MM.1S (cell line): ENCODE data around the gene FARS2.

ENCODE experiments used
- DNase-seq: peaks from one replicate; pipeline ENCODE4 v3.0.0-alpha.2; 2015
- H2AFZ ChIP-seq: fragments of 300-600 bp; sonication (generic); 2 replicates; pipeline ENCODE4 v1.6.0; 2016; ENCODE audit warnings: antibody characterized with exemption, low read length
- H3F3A ChIP-seq: fragments of 300-600 bp; sonication (generic); 2 replicates; pipeline ENCODE4 v1.6.1; 2016; ENCODE audit warnings: mild to moderate bottlenecking, antibody characterized with exemption, low read length, moderate library complexity, mixed read lengths; ENCODE audit not compliant: insufficient read depth
- H3K27ac ChIP-seq: fragments of 300-600 bp; sonication (generic); 2 replicates; pipeline ENCODE4 v1.5.1; 2016; ENCODE audit warnings: mild to moderate bottlenecking, low read length
- H3K27me3 ChIP-seq: fragments of 300-600 bp; sonication (generic); replicated peaks from 2 replicates; pipeline ENCODE4 v1.6.0; 2016; ENCODE audit warnings: low read length; ENCODE audit not compliant: insufficient read depth
- H3K36me3 ChIP-seq: fragments of 300-600 bp; sonication (generic); replicated peaks from 2 replicates; pipeline ENCODE4 v1.6.1; 2016; ENCODE audit warnings: mild to moderate bottlenecking, low read length, mixed read lengths; ENCODE audit not compliant: insufficient read depth
- H3K4me1 ChIP-seq: fragments of 300-600 bp; sonication (generic); 2 replicates; pipeline ENCODE4 v1.6.1; 2016; ENCODE audit warnings: low read length, mixed read lengths
- H3K4me2 ChIP-seq: fragments of 300-600 bp; sonication (generic); 2 replicates; pipeline ENCODE4 v1.6.0; 2016; ENCODE audit warnings: low read depth, low read length
- H3K4me3 ChIP-seq: fragments of 300-600 bp; sonication (generic); 2 replicates; pipeline ENCODE4 v1.5.1; 2016; ENCODE audit warnings: low read length, mixed read lengths
- H3K79me2 ChIP-seq: fragments of 300-600 bp; sonication (generic); 2 replicates; pipeline ENCODE4 v1.6.1; 2016; ENCODE audit warnings: mixed run types, low read length, mixed read lengths
- H3K9ac ChIP-seq: fragments of 300-600 bp; sonication (generic); 2 replicates; pipeline ENCODE4 v1.6.1; 2016; ENCODE audit warnings: low read length, mixed read lengths
- H3K9me2 ChIP-seq: fragments of 300-600 bp; sonication (generic); replicated peaks from 2 replicates; pipeline ENCODE4 v1.6.1; 2016; ENCODE audit warnings: mild to moderate bottlenecking, low read length, mixed read lengths; ENCODE audit not compliant: insufficient read depth
- H3K9me3 ChIP-seq: fragments of 300-600 bp; sonication (generic); replicated peaks from 2 replicates; pipeline ENCODE4 v1.6.1; 2016; ENCODE audit warnings: mild to moderate bottlenecking, low read length, mixed read lengths; ENCODE audit not compliant: insufficient read depth
- H4K20me1 ChIP-seq: fragments of 300-600 bp; sonication (generic); 2 replicates; pipeline ENCODE4 v1.6.1; 2016; ENCODE audit warnings: mild to moderate bottlenecking, low read length, moderate library complexity, mixed read lengths; ENCODE audit not compliant: insufficient read depth
- EZH2 ChIP-seq: fragments of 300-600 bp; sonication (generic); optimal IDR thresholded peaks from 2 replicates; pipeline ENCODE3; 2017; ENCODE audit warnings: low read depth, mild to moderate bottlenecking, antibody characterized with exemption, low read length, mixed read lengths
- EZH2phosphoT487 ChIP-seq: fragments of 300-600 bp; sonication (generic); IDR thresholded peaks from 2 replicates; pipeline ENCODE4 v1.6.1; 2018; ENCODE audit warnings: antibody characterized with exemption, low read length
- TF ChIP-seq, protein P1 (sequence below): fragments of 300-600 bp; sonication (generic); IDR thresholded peaks from 2 replicates; pipeline ENCODE4 v1.5.1; 2016; ENCODE audit warnings: antibody characterized with exemption, low read length, mixed read lengths

Gene FARS2

GRCh38 chr6:5277589-5277988, 16.3 kb downstream of the FARS2 start:
- TF ChIP-seq EZH2phosphoT487 = no peak
- no peak for TF ChIP-seq EZH2
- Histone ChIP-seq H3K4me1 (no peaks in the 10 kb centered on the region), H2AFZ (no peak overlapping the region), H3K4me3 (no peak overlapping the region), H3K36me3 (no peaks in the 10 kb centered on the region), H3K79me2 (0 out of 2 replicates have a peak, but pooled peaks cover 3% of the 10 kb centered on the region), H4K20me1 (no peaks in the 10 kb centered on the region), H3K27me3 (no peaks in the 10 kb centered on the region), H3F3A (no peaks in the 10 kb centered on the region), H3K9me2 (no peaks in the 10 kb centered on the region), H3K9ac (no peak overlapping the region), H3K9me3 (no peaks in the 10 kb centered on the region), H3K27ac (no peak overlapping the region), H3K4me2 (no peak overlapping the region)
- DNase-seq = no peak

- TF ChIP-seq EZH2phosphoT487 = no peak
- TF ChIP-seq, protein P1, sequence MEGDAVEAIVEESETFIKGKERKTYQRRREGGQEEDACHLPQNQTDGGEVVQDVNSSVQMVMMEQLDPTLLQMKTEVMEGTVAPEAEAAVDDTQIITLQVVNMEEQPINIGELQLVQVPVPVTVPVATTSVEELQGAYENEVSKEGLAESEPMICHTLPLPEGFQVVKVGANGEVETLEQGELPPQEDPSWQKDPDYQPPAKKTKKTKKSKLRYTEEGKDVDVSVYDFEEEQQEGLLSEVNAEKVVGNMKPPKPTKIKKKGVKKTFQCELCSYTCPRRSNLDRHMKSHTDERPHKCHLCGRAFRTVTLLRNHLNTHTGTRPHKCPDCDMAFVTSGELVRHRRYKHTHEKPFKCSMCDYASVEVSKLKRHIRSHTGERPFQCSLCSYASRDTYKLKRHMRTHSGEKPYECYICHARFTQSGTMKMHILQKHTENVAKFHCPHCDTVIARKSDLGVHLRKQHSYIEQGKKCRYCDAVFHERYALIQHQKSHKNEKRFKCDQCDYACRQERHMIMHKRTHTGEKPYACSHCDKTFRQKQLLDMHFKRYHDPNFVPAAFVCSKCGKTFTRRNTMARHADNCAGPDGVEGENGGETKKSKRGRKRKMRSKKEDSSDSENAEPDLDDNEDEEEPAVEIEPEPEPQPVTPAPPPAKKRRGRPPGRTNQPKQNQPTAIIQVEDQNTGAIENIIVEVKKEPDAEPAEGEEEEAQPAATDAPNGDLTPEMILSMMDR = no peak
- TF ChIP-seq EZH2 = no peak
- Histone ChIP-seq H3K9me3 (no peaks in the 10 kb centered on the region), H2AFZ (no peak overlapping the region), H3K27ac (no peak overlapping the region), H3K27me3 (no peaks in the 10 kb centered on the region), H3K36me3 (no peaks in the 10 kb centered on the region), H3K4me3 (no peak overlapping the region), H3F3A (no peaks in the 10 kb centered on the region), H3K4me2 (no peak overlapping the region), H3K9ac (no peak overlapping the region), H3K9me2 (no peaks in the 10 kb centered on the region), H3K4me1 (no peaks in the 10 kb centered on the region), H4K20me1 (no peaks in the 10 kb centered on the region), H3K79me2 (0 out of 2 replicates have a peak, but pooled peaks cover 3% of the 10 kb centered on the region)
- no peak for DNase-seq
Measured at GRCh38 chr6:5278047-5278446, 16.7 kb downstream of the FARS2 start.

GRCh38 chr6:5278565-5279120, 17.3 kb downstream of the FARS2 start:
- no peaks in the 10 kb centered on the region for H3K9me3 ChIP-seq

GRCh38 chr6:5279891-5280338, 18.6 kb downstream of the FARS2 start:
- H3K4me2 ChIP-seq = no peak overlapping the region
- H3K4me3 ChIP-seq = no peak overlapping the region

More at GRCh38 chr6:5278565-5279120, 17.3 kb downstream of the FARS2 start:
- no peak overlapping the region for H3K4me3 ChIP-seq
- 0 out of 2 replicates have a peak, but pooled peaks cover 3% of the 10 kb centered on the region for H3K79me2 ChIP-seq
- no peak for DNase-seq
- no peak overlapping the region for H3K27ac ChIP-seq
- TF ChIP-seq, protein P1 = no peak
- TF ChIP-seq EZH2phosphoT487 (no peak), EZH2 (no peak)
- H2AFZ ChIP-seq = no peak overlapping the region
- H3K27me3 ChIP-seq = no peaks in the 10 kb centered on the region
- no peaks in the 10 kb centered on the region for H4K20me1 ChIP-seq
- H3F3A ChIP-seq = no peaks in the 10 kb centered on the region
- no peaks in the 10 kb centered on the region for H3K36me3 ChIP-seq
- no peaks in the 10 kb centered on the region for H3K4me1 ChIP-seq
- H3K9me2 ChIP-seq = no peaks in the 10 kb centered on the region
- H3K4me2 ChIP-seq = no peak overlapping the region
- H3K9ac ChIP-seq = no peak overlapping the region

More at GRCh38 chr6:5279891-5280338, 18.6 kb downstream of the FARS2 start:
- Histone ChIP-seq H3K27ac (no peak overlapping the region), H3F3A (no peaks in the 10 kb centered on the region), H3K9me3 (no peaks in the 10 kb centered on the region), H3K27me3 (no peaks in the 10 kb centered on the region), H3K9ac (no peak overlapping the region), H3K36me3 (no peaks in the 10 kb centered on the region), H2AFZ (no peak overlapping the region), H4K20me1 (no peaks in the 10 kb centered on the region), H3K79me2 (peaks cover 3% of the 10 kb centered on the region; the same call in 1 of the 2 replicates), H3K9me2 (no peaks in the 10 kb centered on the region), H3K4me1 (no peaks in the 10 kb centered on the region)
- TF ChIP-seq, protein P1 = no peak
- TF ChIP-seq EZH2phosphoT487 (no peak), EZH2 (no peak)
- DNase-seq = no peak
